CD4-positive, alpha-beta T cell treated with Interleukin-21 for 1 hour (primary cell): Measurements from ENCODE around the gene ATP8B3.
A peak's percentile ranks its signal among the peaks of the same experiment; 100 is the strongest.

Experiments used
- DNase-seq: peaks from one replicate; pipeline ENCODE4 v3.0.0-alpha.2; 2020

The ATP8B3 gene

GRCh38 chr19:1849886-1850398, 37.9 kb upstream of the ATP8B3 start:
- DNase-seq = no peak

- DNase-seq = no peak
These were observed 37.0 kb upstream of the ATP8B3 start for GRCh38 chr19:1849132-1849474.

- peak; percentile 98 for DNase-seq
These were observed 36.5 kb upstream of the ATP8B3 start, which contains the start of gene REXO1 for GRCh38 chr19:1848399-1849131. Gene REXO1 (minus strand): TSS chr19:1848483. CDS start chr19:1848358, 125 bp downstream.

GRCh38 chr19:1847684-1848398, 35.8 kb upstream of the ATP8B3 start:
- no peak for DNase-seq

- DNase-seq = no peak
These were observed 35.2 kb upstream of the ATP8B3 start for GRCh38 chr19:1847348-1847683.

GRCh38 chr19:1846517-1847204, 34.6 kb upstream of the ATP8B3 start:
- no peak for DNase-seq

GRCh38 chr19:1845642-1846041, 33.6 kb upstream of the ATP8B3 start:
- DNase-seq = no peak

- no peak for DNase-seq
These were observed 33.0 kb upstream of the ATP8B3 start for GRCh38 chr19:1845125-1845515.

GRCh38 chr19:1844513-1845124, 32.5 kb upstream of the ATP8B3 start:
- DNase-seq = no peak

- DNase-seq = no peak
These were observed 31.7 kb upstream of the ATP8B3 start for GRCh38 chr19:1843646-1844394.

GRCh38 chr19:1843116-1843515, 31.0 kb upstream of the ATP8B3 start:
- no peak for DNase-seq

- no peak for DNase-seq
These were observed 29.3 kb upstream of the ATP8B3 start for GRCh38 chr19:1841209-1841924.

GRCh38 chr19:1840541-1841115, 28.6 kb upstream of the ATP8B3 start:
- no peak for DNase-seq

- no peak for DNase-seq
These were observed 27.8 kb upstream of the ATP8B3 start for GRCh38 chr19:1839658-1840540.

- DNase-seq = peak; percentile 59
These were observed 25.6 kb upstream of the ATP8B3 start for GRCh38 chr19:1837625-1838105.

- DNase-seq = no peak
These were observed 25.1 kb upstream of the ATP8B3 start for GRCh38 chr19:1837222-1837565.

- no peak for DNase-seq
These were observed 24.6 kb upstream of the ATP8B3 start for GRCh38 chr19:1836458-1837221.

- DNase-seq = no peak
These were observed 21.5 kb upstream of the ATP8B3 start for GRCh38 chr19:1833540-1833939.

GRCh38 chr19:1832046-1832663, 20.1 kb upstream of the ATP8B3 start:
- DNase-seq = no peak
